GM23338 (cell line): ENCODE results near the gene MND1. TPM values are rescaled to one million over a fixed set of nuclear protein-coding genes. Genes with fewer than 3 reads are reported as not detected.

Source experiments
- CTCF ChIP-seq, 2 experiments: fragments of 200-600 bp in 1 of 2; sonication (generic) in 1 of 2; conservative IDR thresholded peaks; 2 replicates each; pipeline versions ENCODE4 v1.5.1 to v1.6.1; 2016 to 2017; ENCODE audit warnings: antibody characterized with exemption in 2 of 2, low read depth in 2 of 2, mild to moderate bottlenecking in 2 of 2, moderate library complexity in 1 of 2
- ETS1 ChIP-seq: IDR thresholded peaks from 2 replicates; pipeline ENCODE4 v1.6.1; 2016; ENCODE audit warnings: antibody characterized with exemption
- EZH2 ChIP-seq: fragments of 200-600 bp; sonication (generic); IDR thresholded peaks from one replicate; pipeline ENCODE4 v1.8.0; 2017; ENCODE audit warnings: antibody characterized with exemption, mild to moderate bottlenecking, low read depth; ENCODE audit not compliant: unreplicated experiment
- JUNB ChIP-seq: IDR thresholded peaks from one replicate; pipeline ENCODE4 v1.6.1; 2016; ENCODE audit warnings: antibody characterized with exemption; ENCODE audit not compliant: unreplicated experiment
- NANOG ChIP-seq: IDR thresholded peaks from 2 replicates; pipeline ENCODE4 v1.6.1; 2016; ENCODE audit warnings: antibody characterized with exemption, borderline replicate concordance
- POLR2AphosphoS5 ChIP-seq: IDR thresholded peaks from 2 replicates; pipeline ENCODE4 v1.6.1; 2016; ENCODE audit warnings: antibody characterized with exemption, low read depth
- ZNF114 ChIP-seq: fragments of 250-450 bp; sonication (Bioruptor Pico); IDR thresholded peaks from 2 replicates; pipeline ENCODE4 v1.5.0; 2020; ENCODE audit warnings: mild to moderate bottlenecking, moderate library complexity
- polyA plus RNA-seq: library from polyadenylated mRNA; unstranded; fragments of >200 nt; fragmentation: Nextera tagmentation; extraction: Ambion mirVana; gene quantifications from 2 replicates; pipeline ENCODE4 v1.2.1, GENCODE V29; 2016
- total RNA-seq: library from RNA; depleted of rRNA; stranded (reverse); fragments of >200 nt; shearing (Covaris generic); gene quantifications from 2 replicates; pipeline ENCODE4 v1.2.3, GENCODE V29; 2014
- TF ChIP-seq, protein P1 (sequence below): fragments of 250-450 bp; sonication (Bioruptor Pico); IDR thresholded peaks from 2 replicates; pipeline ENCODE4 v1.5.0; 2020; ENCODE audit warnings: mild to moderate bottlenecking, moderate library complexity

MND1 gene
- total and polyA plus RNA-seq, 2 experiments from 2014 or later, result 22.5 to 63.5 TPM

DNA sequence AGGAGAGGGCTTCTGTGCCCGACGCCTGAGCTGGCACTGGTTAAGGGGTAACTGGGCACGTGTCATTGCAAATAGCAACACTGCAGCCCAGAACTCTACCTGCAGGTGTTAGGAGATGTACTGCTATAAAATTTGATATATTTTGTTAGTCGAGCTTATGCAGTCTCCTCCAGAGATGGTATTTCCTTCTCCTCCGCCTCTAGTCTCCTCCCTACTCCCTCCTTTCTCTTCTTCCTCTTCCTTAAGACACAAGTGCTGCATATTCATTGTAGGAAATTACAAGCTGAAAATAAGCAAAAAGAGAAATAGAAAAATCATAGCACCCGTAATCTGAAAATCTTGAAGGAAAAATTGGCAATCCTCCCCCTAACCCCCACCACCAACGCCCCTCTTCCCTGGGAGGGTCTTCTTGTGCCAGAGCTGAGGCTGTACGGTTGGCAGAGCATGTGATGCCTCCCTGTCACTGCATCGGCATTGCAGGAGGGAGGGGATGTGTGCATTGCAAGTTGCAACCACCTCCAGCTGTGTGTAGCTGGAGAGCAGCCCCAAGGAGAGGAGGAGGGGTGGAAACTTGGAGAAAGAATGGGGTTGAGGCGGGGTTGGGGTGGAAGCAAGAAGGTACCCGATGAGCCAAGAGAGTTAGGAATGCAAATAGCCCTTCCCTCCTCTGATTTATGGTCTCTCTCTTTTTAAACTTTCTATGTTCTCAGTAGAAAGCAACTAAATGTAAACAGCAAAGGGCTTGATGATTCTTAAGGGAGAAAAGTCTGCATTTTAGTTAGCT is 48.3 kb upstream of the MND1 start (continued):
- TF ChIP-seq, protein P1, sequence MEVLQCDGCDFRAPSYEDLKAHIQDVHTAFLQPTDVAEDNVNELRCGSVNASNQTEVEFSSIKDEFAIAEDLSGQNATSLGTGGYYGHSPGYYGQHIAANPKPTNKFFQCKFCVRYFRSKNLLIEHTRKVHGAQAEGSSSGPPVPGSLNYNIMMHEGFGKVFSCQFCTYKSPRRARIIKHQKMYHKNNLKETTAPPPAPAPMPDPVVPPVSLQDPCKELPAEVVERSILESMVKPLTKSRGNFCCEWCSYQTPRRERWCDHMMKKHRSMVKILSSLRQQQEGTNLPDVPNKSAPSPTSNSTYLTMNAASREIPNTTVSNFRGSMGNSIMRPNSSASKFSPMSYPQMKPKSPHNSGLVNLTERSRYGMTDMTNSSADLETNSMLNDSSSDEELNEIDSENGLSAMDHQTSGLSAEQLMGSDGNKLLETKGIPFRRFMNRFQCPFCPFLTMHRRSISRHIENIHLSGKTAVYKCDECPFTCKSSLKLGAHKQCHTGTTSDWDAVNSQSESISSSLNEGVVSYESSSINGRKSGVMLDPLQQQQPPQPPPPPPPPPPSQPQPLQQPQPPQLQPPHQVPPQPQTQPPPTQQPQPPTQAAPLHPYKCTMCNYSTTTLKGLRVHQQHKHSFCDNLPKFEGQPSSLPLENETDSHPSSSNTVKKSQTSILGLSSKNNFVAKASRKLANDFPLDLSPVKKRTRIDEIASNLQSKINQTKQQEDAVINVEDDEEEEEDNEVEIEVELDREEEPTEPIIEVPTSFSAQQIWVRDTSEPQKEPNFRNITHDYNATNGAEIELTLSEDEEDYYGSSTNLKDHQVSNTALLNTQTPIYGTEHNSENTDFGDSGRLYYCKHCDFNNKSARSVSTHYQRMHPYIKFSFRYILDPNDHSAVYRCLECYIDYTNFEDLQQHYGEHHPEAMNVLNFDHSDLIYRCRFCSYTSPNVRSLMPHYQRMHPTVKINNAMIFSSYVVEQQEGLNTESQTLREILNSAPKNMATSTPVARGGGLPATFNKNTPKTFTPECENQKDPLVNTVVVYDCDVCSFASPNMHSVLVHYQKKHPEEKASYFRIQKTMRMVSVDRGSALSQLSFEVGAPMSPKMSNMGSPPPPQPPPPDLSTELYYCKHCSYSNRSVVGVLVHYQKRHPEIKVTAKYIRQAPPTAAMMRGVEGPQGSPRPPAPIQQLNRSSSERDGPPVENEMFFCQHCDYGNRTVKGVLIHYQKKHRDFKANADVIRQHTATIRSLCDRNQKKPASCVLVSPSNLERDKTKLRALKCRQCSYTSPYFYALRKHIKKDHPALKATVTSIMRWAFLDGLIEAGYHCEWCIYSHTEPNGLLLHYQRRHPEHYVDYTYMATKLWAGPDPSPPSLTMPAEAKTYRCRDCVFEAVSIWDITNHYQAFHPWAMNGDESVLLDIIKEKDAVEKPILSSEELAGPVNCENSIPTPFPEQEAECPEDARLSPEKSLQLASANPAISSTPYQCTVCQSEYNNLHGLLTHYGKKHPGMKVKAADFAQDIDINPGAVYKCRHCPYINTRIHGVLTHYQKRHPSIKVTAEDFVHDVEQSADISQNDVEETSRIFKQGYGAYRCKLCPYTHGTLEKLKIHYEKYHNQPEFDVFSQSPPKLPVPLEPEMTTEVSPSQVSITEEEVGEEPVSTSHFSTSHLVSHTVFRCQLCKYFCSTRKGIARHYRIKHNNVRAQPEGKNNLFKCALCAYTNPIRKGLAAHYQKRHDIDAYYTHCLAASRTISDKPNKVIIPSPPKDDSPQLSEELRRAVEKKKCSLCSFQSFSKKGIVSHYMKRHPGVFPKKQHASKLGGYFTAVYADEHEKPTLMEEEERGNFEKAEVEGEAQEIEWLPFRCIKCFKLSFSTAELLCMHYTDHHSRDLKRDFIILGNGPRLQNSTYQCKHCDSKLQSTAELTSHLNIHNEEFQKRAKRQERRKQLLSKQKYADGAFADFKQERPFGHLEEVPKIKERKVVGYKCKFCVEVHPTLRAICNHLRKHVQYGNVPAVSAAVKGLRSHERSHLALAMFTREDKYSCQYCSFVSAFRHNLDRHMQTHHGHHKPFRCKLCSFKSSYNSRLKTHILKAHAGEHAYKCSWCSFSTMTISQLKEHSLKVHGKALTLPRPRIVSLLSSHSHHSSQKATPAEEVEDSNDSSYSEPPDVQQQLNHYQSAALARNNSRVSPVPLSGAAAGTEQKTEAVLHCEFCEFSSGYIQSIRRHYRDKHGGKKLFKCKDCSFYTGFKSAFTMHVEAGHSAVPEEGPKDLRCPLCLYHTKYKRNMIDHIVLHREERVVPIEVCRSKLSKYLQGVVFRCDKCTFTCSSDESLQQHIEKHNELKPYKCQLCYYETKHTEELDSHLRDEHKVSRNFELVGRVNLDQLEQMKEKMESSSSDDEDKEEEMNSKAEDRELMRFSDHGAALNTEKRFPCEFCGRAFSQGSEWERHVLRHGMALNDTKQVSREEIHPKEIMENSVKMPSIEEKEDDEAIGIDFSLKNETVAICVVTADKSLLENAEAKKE (CRISPR knock-in tag), result no peak
- TF ChIP-seq ZNF114, result no peak
- TF ChIP-seq CTCF (conservative IDR thresholded peaks at IDR 0.05; ENCODE audit: low read depth in 2 of 2), result no peak
- no peak for TF ChIP-seq NANOG
- no peak for TF ChIP-seq ETS1
- no peak for TF ChIP-seq JUNB
- TF ChIP-seq POLR2AphosphoS5, result no peak
- no peak for TF ChIP-seq EZH2
